Astrocyte (in vitro differentiated cells and primary cell): ENCODE data around the gene NXPH4. TPM values are rescaled to one million over a fixed set of nuclear protein-coding genes. Genes with fewer than 3 reads are reported as not detected.

Source experiments
- DNase-seq: peaks from one replicate; pipeline ENCODE4 v3.0.0-alpha.2; 2010; ENCODE audit warnings: low read depth
- FAIRE-seq: peaks from 2 replicates; lab custom pipeline; 2011; peaks lifted over from hg19 to GRCh38; lab: Jason Lieb, UNC
- H2AFZ ChIP-seq: 2 replicates; pipeline ENCODE4 v1.6.0; 2012; ENCODE audit warnings: low read depth, low read length, inconsistent platforms
- H3K27ac ChIP-seq: 2 replicates; pipeline ENCODE4 v1.5.1; 2011; ENCODE audit warnings: low read depth, low read length, inconsistent platforms
- H3K27me3 ChIP-seq: 2 replicates; pipeline ENCODE4 v1.6.0; 2011; ENCODE audit warnings: low read length, inconsistent platforms; ENCODE audit not compliant: insufficient read depth
- H3K36me3 ChIP-seq: 2 replicates; pipeline ENCODE4 v1.5.1; 2011; ENCODE audit warnings: low read length, inconsistent platforms; ENCODE audit not compliant: insufficient read depth
- H3K4me1 ChIP-seq: 2 replicates; pipeline ENCODE4 v1.5.1; 2011; ENCODE audit warnings: low read length, inconsistent platforms; ENCODE audit not compliant: insufficient read depth
- H3K4me2 ChIP-seq: 2 replicates; pipeline ENCODE4 v1.6.0; 2012; ENCODE audit warnings: low read length, inconsistent platforms
- H3K4me3 ChIP-seq: 2 replicates; pipeline ENCODE4 v1.5.1; 2011; ENCODE audit warnings: low read depth, mild to moderate bottlenecking, low read length, inconsistent platforms; ENCODE audit not compliant: insufficient read depth
- H3K79me2 ChIP-seq: 2 replicates; pipeline ENCODE4 v1.6.0; 2012; ENCODE audit warnings: mild to moderate bottlenecking, low read length, inconsistent platforms; ENCODE audit not compliant: insufficient read depth
- H3K9ac ChIP-seq: 2 replicates; pipeline ENCODE4 v1.6.0; 2012; ENCODE audit warnings: mild to moderate bottlenecking, low read length, inconsistent platforms
- H3K9me3 ChIP-seq: 2 replicates; pipeline ENCODE4 v1.5.1; 2012; ENCODE audit warnings: low read depth, mild to moderate bottlenecking, low read length, inconsistent platforms; ENCODE audit not compliant: insufficient read depth
- H4K20me1 ChIP-seq: 2 replicates; pipeline ENCODE4 v1.6.0; 2012; ENCODE audit warnings: low read length, inconsistent platforms; ENCODE audit not compliant: insufficient read depth
- H3K27ac Mint-ChIP-seq: one replicate; pipeline ENCODE4 v1.8.0; 2021; ENCODE audit warnings: mild to moderate bottlenecking, mixed read lengths; ENCODE audit not compliant: unreplicated experiment
- H3K27me3 Mint-ChIP-seq: one replicate; pipeline ENCODE4 v1.8.0; 2021; ENCODE audit warnings: low read depth, mixed read lengths; ENCODE audit not compliant: unreplicated experiment
- H3K36me3 Mint-ChIP-seq: one replicate; pipeline ENCODE4 v1.8.0; 2021; ENCODE audit warnings: low read depth, mixed read lengths; ENCODE audit not compliant: unreplicated experiment
- H3K4me1 Mint-ChIP-seq: one replicate; pipeline ENCODE4 v1.8.0; 2021; ENCODE audit warnings: low read depth, mixed read lengths; ENCODE audit not compliant: unreplicated experiment
- H3K4me3 Mint-ChIP-seq: one replicate; pipeline ENCODE4 v1.8.0; 2021; ENCODE audit warnings: mild to moderate bottlenecking, moderate library complexity, mixed read lengths; ENCODE audit not compliant: unreplicated experiment
- H3K9me3 Mint-ChIP-seq: one replicate; pipeline ENCODE4 v1.8.0; 2021; ENCODE audit warnings: mild to moderate bottlenecking, mixed read lengths; ENCODE audit not compliant: unreplicated experiment
- EZH2 ChIP-seq: IDR thresholded peaks from 2 replicates; pipeline ENCODE4 v1.6.1; 2012; ENCODE audit warnings: mild to moderate bottlenecking, low read length, inconsistent platforms; ENCODE audit not compliant: insufficient read depth
- total RNA-seq: library from RNA; stranded (reverse); gene quantifications from 2 replicates; pipeline ENCODE4 v1.2.1, GENCODE V29; 2021
- TF ChIP-seq, protein P1 (sequence below): IDR thresholded peaks from 2 replicates; pipeline ENCODE4 v1.5.1; 2011; ENCODE audit warnings: low read depth, mild to moderate bottlenecking, inconsistent platforms, low read length, moderate library complexity; ENCODE audit not compliant: insufficient read depth

NXPH4 gene
- total RNA-seq, 1 donor from 2014 or later, result 14.5 TPM

DNA sequence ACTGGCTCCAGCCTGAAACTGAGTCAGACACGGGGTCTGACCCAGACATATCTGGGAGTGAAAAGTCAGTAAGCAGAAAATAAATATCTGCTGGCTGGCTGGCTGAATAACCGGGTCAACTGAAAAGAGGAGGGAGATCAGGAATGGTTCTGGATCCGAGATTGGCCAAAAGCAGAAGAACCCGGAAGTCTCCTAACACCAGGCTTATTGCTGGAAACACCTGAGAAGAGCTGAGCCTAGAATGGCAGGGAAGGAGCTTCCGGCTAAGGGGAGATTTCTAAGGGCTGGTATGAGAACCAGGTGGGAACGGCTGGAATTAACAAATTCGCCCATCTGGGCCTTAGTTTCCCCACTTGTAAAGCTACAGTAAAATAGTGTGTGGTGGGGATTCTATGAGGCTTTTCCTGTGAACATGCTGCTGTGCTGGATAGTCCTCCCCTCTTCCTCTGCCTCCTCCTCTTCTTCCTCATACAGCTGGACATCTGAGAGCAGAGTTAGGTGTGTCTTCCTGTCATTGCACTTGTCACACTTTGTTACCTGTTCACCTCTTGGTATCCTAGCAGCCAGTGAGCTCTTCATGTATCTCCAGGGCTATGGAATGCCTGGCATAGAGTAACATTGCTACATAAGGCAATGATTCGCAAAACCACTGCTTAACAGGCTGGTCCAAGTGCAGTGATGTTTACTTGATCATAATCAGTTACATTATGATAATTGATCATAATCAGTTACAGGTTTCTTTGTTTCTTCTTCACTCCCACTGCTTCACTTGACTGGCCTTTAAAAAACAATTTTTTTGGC lies 10.9 kb downstream of the NXPH4 start:
- Histone ChIP-seq H3K9ac (no peak overlapping the region), H3K4me1 (peaks cover 29% of the 10 kb centered on the region), H3K27ac (no peak overlapping the region), H3K36me3 (peaks cover 9% of the 10 kb centered on the region), H4K20me1 (peaks cover 28% of the 10 kb centered on the region), H3K4me3 (no peak overlapping the region), H2AFZ (no peak overlapping the region), H3K27me3 (peaks cover 26% of the 10 kb centered on the region), H3K79me2 (peaks cover 30% of the 10 kb centered on the region), H3K9me3 (no peaks in the 10 kb centered on the region), H3K4me2 (peak overlapping the region; percentile 57)
- peak overlapping the region; percentile 60 for H3K4me3 Mint-ChIP-seq
- TF ChIP-seq EZH2, result no peak
- H3K27me3 Mint-ChIP-seq, result peaks cover 39% of the 10 kb centered on the region
- peaks cover 34% of the 10 kb centered on the region for H3K4me1 Mint-ChIP-seq
- H3K36me3 Mint-ChIP-seq, result peaks cover 18% of the 10 kb centered on the region
- peaks cover 4% of the 10 kb centered on the region for H3K9me3 Mint-ChIP-seq
- H3K27ac Mint-ChIP-seq, result peak overlapping the region; percentile 66
- DNase-seq (no peak), FAIRE-seq (no peak)

DNA sequence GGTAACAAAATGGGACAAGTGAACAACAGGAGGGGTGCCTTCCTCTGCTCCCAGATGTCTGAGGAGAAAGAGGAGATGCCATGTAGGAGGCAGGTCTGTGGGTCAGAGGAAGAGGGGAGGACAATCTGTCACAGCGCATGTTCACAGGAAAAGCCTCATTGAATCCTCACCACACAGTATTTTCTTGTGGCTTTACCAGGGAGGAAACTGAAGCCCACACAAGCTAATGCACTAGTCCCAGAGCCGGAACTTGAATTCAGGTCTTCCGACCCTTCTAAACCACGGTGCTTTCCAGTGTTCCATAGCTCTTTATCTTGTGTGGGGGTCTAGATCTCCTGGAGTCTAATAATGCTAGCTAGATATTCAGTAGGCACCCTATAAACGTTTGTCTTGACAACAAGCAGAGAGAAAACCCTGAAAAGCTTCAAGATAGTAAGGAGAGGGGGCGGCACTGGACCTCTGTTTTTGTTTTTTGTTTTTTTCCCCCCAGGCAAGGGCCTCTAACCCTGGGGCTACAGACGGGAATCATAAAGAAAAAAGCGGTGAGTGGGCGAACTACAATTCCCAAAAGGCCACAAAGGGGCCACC lies 12.5 kb downstream of the NXPH4 start:
- TF ChIP-seq EZH2, result no peak
- TF ChIP-seq, protein P1, sequence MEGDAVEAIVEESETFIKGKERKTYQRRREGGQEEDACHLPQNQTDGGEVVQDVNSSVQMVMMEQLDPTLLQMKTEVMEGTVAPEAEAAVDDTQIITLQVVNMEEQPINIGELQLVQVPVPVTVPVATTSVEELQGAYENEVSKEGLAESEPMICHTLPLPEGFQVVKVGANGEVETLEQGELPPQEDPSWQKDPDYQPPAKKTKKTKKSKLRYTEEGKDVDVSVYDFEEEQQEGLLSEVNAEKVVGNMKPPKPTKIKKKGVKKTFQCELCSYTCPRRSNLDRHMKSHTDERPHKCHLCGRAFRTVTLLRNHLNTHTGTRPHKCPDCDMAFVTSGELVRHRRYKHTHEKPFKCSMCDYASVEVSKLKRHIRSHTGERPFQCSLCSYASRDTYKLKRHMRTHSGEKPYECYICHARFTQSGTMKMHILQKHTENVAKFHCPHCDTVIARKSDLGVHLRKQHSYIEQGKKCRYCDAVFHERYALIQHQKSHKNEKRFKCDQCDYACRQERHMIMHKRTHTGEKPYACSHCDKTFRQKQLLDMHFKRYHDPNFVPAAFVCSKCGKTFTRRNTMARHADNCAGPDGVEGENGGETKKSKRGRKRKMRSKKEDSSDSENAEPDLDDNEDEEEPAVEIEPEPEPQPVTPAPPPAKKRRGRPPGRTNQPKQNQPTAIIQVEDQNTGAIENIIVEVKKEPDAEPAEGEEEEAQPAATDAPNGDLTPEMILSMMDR, result no peak
- H3K79me2 ChIP-seq, result peaks cover 38% of the 10 kb centered on the region
- peaks cover 24% of the 10 kb centered on the region for H3K27me3 ChIP-seq
- peak overlapping the region; percentile 97 for H3K27ac ChIP-seq
- Mint-ChIP-seq H3K4me3 (peak overlapping the region; percentile 91), H3K4me1 (peaks cover 42% of the 10 kb centered on the region), H3K36me3 (peaks cover 27% of the 10 kb centered on the region), H3K27ac (peak overlapping the region; percentile 96), H3K27me3 (peaks cover 25% of the 10 kb centered on the region), H3K9me3 (no peaks in the 10 kb centered on the region)
- DNase-seq, result no peak
- peak overlapping the region; percentile 99 for H3K9ac ChIP-seq
- H3K4me2 ChIP-seq, result peak overlapping the region; percentile 100
- H2AFZ ChIP-seq, result peak overlapping the region; percentile 30
- peaks cover 45% of the 10 kb centered on the region for H4K20me1 ChIP-seq
- peaks cover 33% of the 10 kb centered on the region for H3K4me1 ChIP-seq
- no peaks in the 10 kb centered on the region for H3K9me3 ChIP-seq
- H3K4me3 ChIP-seq, result peak overlapping the region; percentile 96
- FAIRE-seq, result no peak
- H3K36me3 ChIP-seq, result peaks cover 23% of the 10 kb centered on the region

DNA sequence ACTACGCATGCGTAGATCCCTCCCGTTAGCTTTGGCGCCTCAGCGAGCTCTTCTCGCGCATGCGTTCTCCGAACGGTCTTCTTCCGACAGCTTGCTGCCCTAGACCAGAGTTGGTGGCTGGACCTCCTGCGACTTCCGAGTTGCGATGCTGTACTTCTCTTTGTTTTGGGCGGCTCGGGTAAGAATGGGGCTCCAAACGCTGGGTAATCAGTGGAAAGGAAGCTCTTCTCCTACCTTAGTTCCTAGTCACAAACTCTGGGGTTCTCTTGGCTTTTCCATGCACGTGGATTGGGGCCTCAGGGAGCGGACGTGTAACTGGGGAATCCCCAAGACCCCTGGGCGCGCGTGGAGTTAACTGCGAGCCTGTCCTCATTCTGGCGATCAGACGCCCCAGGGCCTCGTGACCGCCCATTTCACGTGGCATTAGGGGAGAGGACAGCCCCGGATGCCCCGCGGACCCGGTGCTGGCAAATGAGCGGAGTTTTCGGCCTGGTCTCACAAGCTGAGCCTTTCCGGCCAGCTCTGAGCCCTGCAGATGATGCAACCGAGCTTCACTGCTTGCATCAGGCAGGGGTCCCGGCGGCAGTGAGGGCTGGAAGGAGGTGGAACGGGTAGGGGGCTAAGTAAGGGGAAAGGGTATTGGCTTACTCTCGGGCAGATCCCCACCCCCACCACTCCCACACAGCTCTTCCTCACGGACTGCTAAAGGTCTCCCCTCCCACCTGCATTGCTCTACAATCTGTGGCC lies 13.2 kb downstream of the NXPH4 start, which contains the start of gene SHMT2:
SHMT2 (plus strand) TSS at position 78 of the 747 bp plus-strand sequence; CDS start at position 146, 68 bp downstream.
- Histone ChIP-seq H3K4me2 (peak within 1 kb of the TSS; percentile 100), H3K4me3 (peak within 1 kb of the TSS; percentile 96), H2AFZ (peak within 1 kb of the TSS; percentile 66), H3K9ac (peak within 1 kb of the TSS; percentile 99), H3K79me2 (peaks cover 38% of the 10 kb centered on the region), H3K27me3 (peaks cover 21% of the 10 kb centered on the region), H3K27ac (peak within 1 kb of the TSS; percentile 97), H4K20me1 (peaks cover 43% of the 10 kb centered on the region), H3K36me3 (peaks cover 23% of the 10 kb centered on the region), H3K4me1 (peaks cover 28% of the 10 kb centered on the region), H3K9me3 (no peaks in the 10 kb centered on the region)
- Mint-ChIP-seq H3K27me3 (peaks cover 22% of the 10 kb centered on the region), H3K4me3 (peak within 1 kb of the TSS; percentile 91), H3K36me3 (peaks cover 33% of the 10 kb centered on the region), H3K4me1 (peaks cover 48% of the 10 kb centered on the region), H3K9me3 (no peaks in the 10 kb centered on the region), H3K27ac (peak within 1 kb of the TSS; percentile 96)
- TF ChIP-seq, protein P1, result no peak
- TF ChIP-seq EZH2, result no peak
- DNase-seq (peak; percentile 81), FAIRE-seq (no peak)
